ENCODE data around the gene ZFP90. TPM values are rescaled to one million over a fixed set of nuclear protein-coding genes. Genes with fewer than 3 reads are reported as not detected.

The ZFP90 gene
- total and polyA plus RNA-seq, 9 of the 15 experiments (the other 6 are each of a cell fraction or from before 2014, with no cell fraction given), result 0.66 to 2.9 (median 2.3) TPM

DNA sequence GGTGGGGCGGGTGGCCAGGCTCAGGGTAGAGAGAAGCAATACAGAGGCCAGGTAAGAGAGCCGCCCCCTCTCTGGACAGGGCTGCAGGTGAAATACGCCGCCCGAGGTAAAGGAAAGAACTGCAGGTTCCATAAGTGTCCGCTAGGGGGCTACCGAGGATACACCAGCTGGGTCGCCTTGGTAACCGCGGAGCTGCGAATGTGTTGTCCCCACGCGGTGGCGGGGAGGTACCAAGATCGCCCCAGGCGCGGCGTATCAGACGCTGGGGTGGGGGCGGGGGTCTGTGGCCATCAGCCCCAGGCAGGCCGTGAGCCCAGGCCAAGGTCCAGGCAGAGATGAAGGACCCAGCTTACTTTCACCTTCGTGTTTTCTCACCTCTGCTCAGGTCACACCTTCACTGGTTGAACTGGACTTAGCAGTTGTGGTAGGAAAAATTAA lies 18.4 kb upstream of the ZFP90 start (continued):
- TF ChIP-seq FOXK2 (conservative IDR thresholded peaks at IDR 0.05 in 1 of 2, IDR thresholded peaks at IDR 0.05 in 1 of 2; ENCODE audit: low read depth in 2 of 2) (no peak), ATF1 (CRISPR knock-in tag; IDR thresholded peaks at IDR 0.05) (no peak), ATF1 (tag; IDR thresholded peaks at IDR 0.05) (0 out of 2 replicates have a peak, but pooled peaks have one; percentile 30), L3MBTL2 (IDR thresholded peaks at IDR 0.05) (peak; percentile 89), MAZ (CRISPR knock-in tag; conservative IDR thresholded peaks at IDR 0.05 in 1 of 2, IDR thresholded peaks at IDR 0.05 in 1 of 2) (peak in 1 of 2 experiments; percentile 73; a peak in 1 of 4 replicates), YY1 (IDR thresholded peaks at IDR 0.05; ENCODE audit: borderline replicate concordance in 1 of 3, control insufficient read depth in 1 of 3, extremely low read depth in 1 of 3, insufficient read depth in 3 of 3, insufficient read length in 1 of 3, insufficient replicate concordance in 2 of 3, low read depth in 1 of 3, low read length in 2 of 3) (peak in 2 of 3 experiments; percentile 34 to 35), PCBP1 (IDR thresholded peaks at IDR 0.05; ENCODE audit: low read depth, low read length, poor library complexity, severe bottlenecking) (no peak), THRAP3 (IDR thresholded peaks at IDR 0.05; ENCODE audit: borderline replicate concordance) (no peak), ZNF57 (CRISPR knock-in tag; IDR thresholded peaks at IDR 0.05) (no peak), HMG20B (CRISPR knock-in tag; IDR thresholded peaks at IDR 0.05) (no peak), ZBTB7A (IDR thresholded peaks at IDR 0.05; ENCODE audit: borderline replicate concordance, control insufficient read depth, low read depth, low read length) (peak; percentile 39; the same call in 1 of the 2 replicates), TRIM24 (IDR thresholded peaks at IDR 0.05) (no peak), CREB1 (IDR thresholded peaks at IDR 0.05) (no peak; the same call in 1 of the 2 replicates), CREB1 (CRISPR knock-in tag; IDR thresholded peaks at IDR 0.05) (no peak), CBX3 (IDR thresholded peaks at IDR 0.05; ENCODE audit: borderline replicate concordance in 1 of 2, low read length in 2 of 2) (peak in 1 of 2 experiments; percentile 63; a peak in 1 of 3 replicates), RB1 (IDR thresholded peaks at IDR 0.05; ENCODE audit: low read depth) (0 out of 2 replicates have a peak, but pooled peaks have one; percentile 38), SMARCA4 (IDR thresholded peaks at IDR 0.05) (no peak), TRIM28 (IDR thresholded peaks at IDR 0.05) (no peak), NFE2 (IDR thresholded peaks at IDR 0.05; ENCODE audit: low read depth) (no peak), TSC22D4 (tag; IDR thresholded peaks at IDR 0.05) (no peak)
- TF ChIP-seq, protein P1, sequence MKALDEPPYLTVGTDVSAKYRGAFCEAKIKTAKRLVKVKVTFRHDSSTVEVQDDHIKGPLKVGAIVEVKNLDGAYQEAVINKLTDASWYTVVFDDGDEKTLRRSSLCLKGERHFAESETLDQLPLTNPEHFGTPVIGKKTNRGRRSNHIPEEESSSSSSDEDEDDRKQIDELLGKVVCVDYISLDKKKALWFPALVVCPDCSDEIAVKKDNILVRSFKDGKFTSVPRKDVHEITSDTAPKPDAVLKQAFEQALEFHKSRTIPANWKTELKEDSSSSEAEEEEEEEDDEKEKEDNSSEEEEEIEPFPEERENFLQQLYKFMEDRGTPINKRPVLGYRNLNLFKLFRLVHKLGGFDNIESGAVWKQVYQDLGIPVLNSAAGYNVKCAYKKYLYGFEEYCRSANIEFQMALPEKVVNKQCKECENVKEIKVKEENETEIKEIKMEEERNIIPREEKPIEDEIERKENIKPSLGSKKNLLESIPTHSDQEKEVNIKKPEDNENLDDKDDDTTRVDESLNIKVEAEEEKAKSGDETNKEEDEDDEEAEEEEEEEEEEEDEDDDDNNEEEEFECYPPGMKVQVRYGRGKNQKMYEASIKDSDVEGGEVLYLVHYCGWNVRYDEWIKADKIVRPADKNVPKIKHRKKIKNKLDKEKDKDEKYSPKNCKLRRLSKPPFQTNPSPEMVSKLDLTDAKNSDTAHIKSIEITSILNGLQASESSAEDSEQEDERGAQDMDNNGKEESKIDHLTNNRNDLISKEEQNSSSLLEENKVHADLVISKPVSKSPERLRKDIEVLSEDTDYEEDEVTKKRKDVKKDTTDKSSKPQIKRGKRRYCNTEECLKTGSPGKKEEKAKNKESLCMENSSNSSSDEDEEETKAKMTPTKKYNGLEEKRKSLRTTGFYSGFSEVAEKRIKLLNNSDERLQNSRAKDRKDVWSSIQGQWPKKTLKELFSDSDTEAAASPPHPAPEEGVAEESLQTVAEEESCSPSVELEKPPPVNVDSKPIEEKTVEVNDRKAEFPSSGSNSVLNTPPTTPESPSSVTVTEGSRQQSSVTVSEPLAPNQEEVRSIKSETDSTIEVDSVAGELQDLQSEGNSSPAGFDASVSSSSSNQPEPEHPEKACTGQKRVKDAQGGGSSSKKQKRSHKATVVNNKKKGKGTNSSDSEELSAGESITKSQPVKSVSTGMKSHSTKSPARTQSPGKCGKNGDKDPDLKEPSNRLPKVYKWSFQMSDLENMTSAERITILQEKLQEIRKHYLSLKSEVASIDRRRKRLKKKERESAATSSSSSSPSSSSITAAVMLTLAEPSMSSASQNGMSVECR (CRISPR knock-in tag; IDR thresholded peaks at IDR 0.05), result peak; percentile 57; the same call in 1 of the 2 replicates
- TF ChIP-seq, protein P2, sequence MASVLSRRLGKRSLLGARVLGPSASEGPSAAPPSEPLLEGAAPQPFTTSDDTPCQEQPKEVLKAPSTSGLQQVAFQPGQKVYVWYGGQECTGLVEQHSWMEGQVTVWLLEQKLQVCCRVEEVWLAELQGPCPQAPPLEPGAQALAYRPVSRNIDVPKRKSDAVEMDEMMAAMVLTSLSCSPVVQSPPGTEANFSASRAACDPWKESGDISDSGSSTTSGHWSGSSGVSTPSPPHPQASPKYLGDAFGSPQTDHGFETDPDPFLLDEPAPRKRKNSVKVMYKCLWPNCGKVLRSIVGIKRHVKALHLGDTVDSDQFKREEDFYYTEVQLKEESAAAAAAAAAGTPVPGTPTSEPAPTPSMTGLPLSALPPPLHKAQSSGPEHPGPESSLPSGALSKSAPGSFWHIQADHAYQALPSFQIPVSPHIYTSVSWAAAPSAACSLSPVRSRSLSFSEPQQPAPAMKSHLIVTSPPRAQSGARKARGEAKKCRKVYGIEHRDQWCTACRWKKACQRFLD (CRISPR knock-in tag; IDR thresholded peaks at IDR 0.05), result no peak
- TF ChIP-seq, protein P3, sequence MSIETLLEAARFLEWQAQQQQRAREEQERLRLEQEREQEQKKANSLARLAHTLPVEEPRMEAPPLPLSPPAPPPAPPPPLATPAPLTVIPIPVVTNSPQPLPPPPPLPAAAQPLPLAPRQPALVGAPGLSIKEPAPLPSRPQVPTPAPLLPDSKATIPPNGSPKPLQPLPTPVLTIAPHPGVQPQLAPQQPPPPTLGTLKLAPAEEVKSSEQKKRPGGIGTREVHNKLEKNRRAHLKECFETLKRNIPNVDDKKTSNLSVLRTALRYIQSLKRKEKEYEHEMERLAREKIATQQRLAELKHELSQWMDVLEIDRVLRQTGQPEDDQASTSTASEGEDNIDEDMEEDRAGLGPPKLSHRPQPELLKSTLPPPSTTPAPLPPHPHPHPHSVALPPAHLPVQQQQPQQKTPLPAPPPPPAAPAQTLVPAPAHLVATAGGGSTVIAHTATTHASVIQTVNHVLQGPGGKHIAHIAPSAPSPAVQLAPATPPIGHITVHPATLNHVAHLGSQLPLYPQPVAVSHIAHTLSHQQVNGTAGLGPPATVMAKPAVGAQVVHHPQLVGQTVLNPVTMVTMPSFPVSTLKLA (conservative IDR thresholded peaks at IDR 0.05), result peak; percentile 46 to 64; a peak in 3 of 4 replicates

Data from K562 (cell line).